Upper lobe of right lung (tissue), 1 donor: ENCODE measurements around the gene BRD3OS. TPM values are rescaled to one million over a fixed set of nuclear protein-coding genes. Genes with fewer than 3 reads are reported as not detected.

Experiments used
- ATAC-seq: fragments of 200-7000 bp; cut with Tn5 transposase; one replicate; pipeline ENCODE4 v1.9.1; 2020; ENCODE audit warnings: mild to moderate bottlenecking, moderate library complexity
- DNase-seq: peaks from one replicate; pipeline ENCODE4 v3.0.0-alpha.2; 2020
- H3K27ac ChIP-seq: fragments of 200-600 bp; one replicate; pipeline ENCODE4 v1.8.0; 2022
- H3K27me3 ChIP-seq: fragments of 200-600 bp; one replicate; pipeline ENCODE4 v1.8.0; 2022; ENCODE audit warnings: mild to moderate bottlenecking
- H3K36me3 ChIP-seq: fragments of 200-600 bp; one replicate; pipeline ENCODE4 v1.8.0; 2022
- H3K4me1 ChIP-seq: fragments of 200-600 bp; one replicate; pipeline ENCODE4 v1.8.0; 2022
- H3K4me3 ChIP-seq: fragments of 200-600 bp; one replicate; pipeline ENCODE4 v1.8.0; 2022; ENCODE audit warnings: mild to moderate bottlenecking
- H3K9me3 ChIP-seq: fragments of 200-600 bp; one replicate; pipeline ENCODE4 v1.8.0; 2022
- CTCF ChIP-seq: fragments of 200-600 bp; IDR thresholded peaks from one replicate; pipeline ENCODE4 v1.8.0; 2022; ENCODE audit warnings: antibody characterized with exemption
- intact Hi-C: fragments of 100-400 bp; cut with DNase I; formaldehyde crosslinking; loops from one replicate; pipeline ENCODE4 v1.11.0; 2022
- total RNA-seq: library from RNA; stranded (reverse); fragmentation: NEBNext Ultra II Directional; extraction: Animal tissue kit (Norgen Biotek cat#: 25700); gene quantifications from one replicate; pipeline ENCODE4 v1.2.1, GENCODE V29; 2021
- donor health status: DM: no; HTN: yes; CAD: no; lungs with severe emphysema.

The BRD3OS gene
- total RNA-seq, 1 donor from 2014 or later, result 10.7 TPM

GRCh38 chr9:134011401-134011800, 13.9 kb upstream of the BRD3OS start:
- Histone ChIP-seq H3K4me1 (no peaks in the 10 kb centered on the region), H3K27me3 (no peaks in the 10 kb centered on the region), H3K27ac (no peak overlapping the region), H3K36me3 (no peaks in the 10 kb centered on the region), H3K9me3 (no peaks in the 10 kb centered on the region), H3K4me3 (no peak overlapping the region)
- TF ChIP-seq CTCF, result no peak
- intact Hi-C loops, result no loop called here
- no peak for ATAC-seq
- DNase-seq, result no peak

- DNase-seq, result no peak
- peak; percentile 50 for ATAC-seq
- Histone ChIP-seq H3K27me3 (no peaks in the 10 kb centered on the region), H3K4me1 (no peaks in the 10 kb centered on the region), H3K36me3 (no peaks in the 10 kb centered on the region), H3K27ac (no peak overlapping the region), H3K4me3 (no peak overlapping the region), H3K9me3 (no peaks in the 10 kb centered on the region)
- TF ChIP-seq CTCF, result no peak
- intact Hi-C loops, result no loop called here
Measured at GRCh38 chr9:134014946-134015345, 10.3 kb upstream of the BRD3OS start.

- H3K27ac ChIP-seq, result peak overlapping the region; percentile 11
- ATAC-seq, result no peak
- TF ChIP-seq CTCF, result no peak
- H3K4me1 ChIP-seq, result peaks cover 8% of the 10 kb centered on the region
- no peaks in the 10 kb centered on the region for H3K27me3 ChIP-seq
- no peak for DNase-seq
- no peaks in the 10 kb centered on the region for H3K9me3 ChIP-seq
- H3K4me3 ChIP-seq, result peak overlapping the region; percentile 33
- H3K36me3 ChIP-seq, result no peaks in the 10 kb centered on the region
- intact Hi-C loops, result no loop called here
Measured at GRCh38 chr9:134024214-134024792, 978 bp upstream of the BRD3OS start.

GRCh38 chr9:134025606-134026541, 593 bp downstream of the BRD3OS start:
- no peak for ATAC-seq

GRCh38 chr9:134026581-134026980, 1.3 kb downstream of the BRD3OS start:
- no peak for DNase-seq
- H3K4me1 ChIP-seq, result peaks cover 8% of the 10 kb centered on the region
- H3K27ac ChIP-seq, result no peak overlapping the region
- H3K36me3 ChIP-seq, result peaks cover 19% of the 10 kb centered on the region
- no peaks in the 10 kb centered on the region for H3K9me3 ChIP-seq
- intact Hi-C loops, result no loop called here
- no peak for TF ChIP-seq CTCF
- no peak overlapping the region for H3K4me3 ChIP-seq
- H3K27me3 ChIP-seq, result no peaks in the 10 kb centered on the region
- no peak for ATAC-seq

More at GRCh38 chr9:134025606-134026541, 593 bp downstream of the BRD3OS start:
- H3K36me3 ChIP-seq, result peaks cover 12% of the 10 kb centered on the region
- H3K4me3 ChIP-seq, result peak overlapping the region; percentile 88
- no peaks in the 10 kb centered on the region for H3K9me3 ChIP-seq
- H3K27me3 ChIP-seq, result no peaks in the 10 kb centered on the region
- intact Hi-C loops, result no loop called here
- peak overlapping the region; percentile 70 for H3K27ac ChIP-seq
- peak; percentile 14 for TF ChIP-seq CTCF
- peak; percentile 77 for DNase-seq
- H3K4me1 ChIP-seq, result peaks cover 8% of the 10 kb centered on the region
